IPS-20b (cell line): ENCODE results near the gene MBD1.

Experiments used
- H3K27ac ChIP-seq: one replicate; pipeline ENCODE4 v1.5.1; 2013; ENCODE audit warnings: low read length
- H3K27me3 ChIP-seq: 2 replicates; pipeline ENCODE4 v1.6.1; 2013; ENCODE audit warnings: mild to moderate bottlenecking, low read length, inconsistent platforms; ENCODE audit not compliant: insufficient read depth
- H3K36me3 ChIP-seq: 2 replicates; pipeline ENCODE4 v1.6.1; 2013; ENCODE audit warnings: low read depth, mild to moderate bottlenecking, inconsistent platforms, low read length, moderate library complexity; ENCODE audit not compliant: insufficient read depth
- H3K4me1 ChIP-seq: 2 replicates; pipeline ENCODE4 v1.6.1; 2013; ENCODE audit warnings: mild to moderate bottlenecking, control low read depth, inconsistent platforms, low read length, moderate library complexity; ENCODE audit not compliant: insufficient read depth
- H3K4me3 ChIP-seq: 2 replicates; pipeline ENCODE4 v1.5.1; 2013; ENCODE audit warnings: mild to moderate bottlenecking, low read length, inconsistent platforms
- H3K9ac ChIP-seq: 2 replicates; pipeline ENCODE4 v1.6.1; 2013; ENCODE audit warnings: low read depth, mild to moderate bottlenecking, inconsistent platforms, low read length, moderate library complexity
- H3K9me3 ChIP-seq: 2 replicates; pipeline ENCODE4 v1.6.1; 2013; ENCODE audit warnings: mild to moderate bottlenecking, low read depth, low read length, inconsistent platforms; ENCODE audit not compliant: insufficient read depth

MBD1 gene

DNA sequence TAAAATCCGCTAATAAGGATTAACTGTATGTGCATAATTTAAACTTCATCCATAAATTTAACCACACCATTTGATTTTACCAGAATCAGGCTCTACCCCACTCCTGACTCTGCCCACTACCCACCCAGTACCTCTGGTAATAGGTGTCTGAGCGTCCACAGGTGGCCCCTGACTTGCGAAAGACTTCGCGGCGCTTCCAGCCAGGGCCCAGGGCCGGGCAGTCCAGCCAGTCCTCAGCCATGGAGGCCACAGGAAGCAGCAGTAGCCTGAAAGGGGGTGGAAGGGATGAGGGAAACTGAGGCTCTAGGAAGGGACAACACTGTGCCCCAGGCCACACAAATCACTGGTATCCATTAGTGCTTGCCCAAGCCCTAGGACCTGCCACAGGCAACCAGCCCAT, 1.6 kb downstream of the MBD1 start:
- Histone ChIP-seq H3K27ac (no peak overlapping the region), H3K4me3 (peak overlapping the region; percentile 100; the same call in 1 of the 2 replicates), H3K36me3 (peaks cover 70% of the 10 kb centered on the region), H3K9me3 (no peaks in the 10 kb centered on the region), H3K4me1 (peaks cover 7% of the 10 kb centered on the region), H3K27me3 (no peaks in the 10 kb centered on the region), H3K9ac (no peak overlapping the region)

DNA sequence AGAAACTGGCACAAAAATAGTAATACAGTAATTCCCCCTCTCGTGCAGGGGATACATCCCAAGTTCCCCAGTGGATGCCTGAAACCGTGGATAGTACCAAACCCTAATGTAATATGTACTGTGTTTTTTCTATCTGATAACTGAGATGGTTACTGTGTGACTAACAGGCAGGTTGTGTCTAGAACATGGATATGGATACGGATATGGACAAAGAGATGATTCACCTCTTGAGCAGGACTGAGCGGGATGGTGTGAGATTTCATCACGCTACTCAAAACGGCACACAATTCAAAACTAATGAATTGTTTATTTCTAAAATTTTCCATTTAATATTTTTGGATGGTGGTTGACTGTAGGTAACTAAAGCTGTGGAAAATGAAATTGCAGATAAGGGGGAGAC, 3.4 kb downstream of the MBD1 start:
- no peak overlapping the region for H3K27ac ChIP-seq
- peaks cover 70% of the 10 kb centered on the region for H3K36me3 ChIP-seq
- H3K27me3 ChIP-seq: no peaks in the 10 kb centered on the region
- no peak overlapping the region for H3K4me3 ChIP-seq
- H3K4me1 ChIP-seq: peaks cover 7% of the 10 kb centered on the region
- no peak overlapping the region for H3K9ac ChIP-seq
- H3K9me3 ChIP-seq: no peaks in the 10 kb centered on the region

DNA sequence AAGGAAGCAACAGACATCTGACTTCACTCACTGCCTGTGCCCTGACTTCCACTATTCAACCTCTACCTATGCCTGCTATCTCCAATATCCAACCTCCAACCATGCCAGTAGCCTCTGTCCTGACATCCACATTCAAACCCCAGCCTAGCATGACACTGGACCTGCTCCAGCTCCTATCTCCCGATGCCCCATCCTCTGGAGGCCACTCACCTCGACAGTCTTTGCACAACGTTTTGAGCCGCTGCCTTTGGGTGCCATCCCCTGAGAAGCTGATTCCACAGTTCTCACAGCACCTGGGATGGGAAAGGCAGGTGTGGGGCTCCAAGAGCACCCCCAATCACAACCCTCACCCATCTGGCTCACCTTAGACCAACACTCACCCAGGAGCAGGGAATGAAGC, 4.9 kb downstream of the MBD1 start:
- Histone ChIP-seq H3K27ac (no peak overlapping the region), H3K4me3 (no peak overlapping the region), H3K36me3 (peaks cover 74% of the 10 kb centered on the region), H3K9ac (no peak overlapping the region), H3K27me3 (no peaks in the 10 kb centered on the region), H3K4me1 (peaks cover 7% of the 10 kb centered on the region), H3K9me3 (no peaks in the 10 kb centered on the region)

DNA sequence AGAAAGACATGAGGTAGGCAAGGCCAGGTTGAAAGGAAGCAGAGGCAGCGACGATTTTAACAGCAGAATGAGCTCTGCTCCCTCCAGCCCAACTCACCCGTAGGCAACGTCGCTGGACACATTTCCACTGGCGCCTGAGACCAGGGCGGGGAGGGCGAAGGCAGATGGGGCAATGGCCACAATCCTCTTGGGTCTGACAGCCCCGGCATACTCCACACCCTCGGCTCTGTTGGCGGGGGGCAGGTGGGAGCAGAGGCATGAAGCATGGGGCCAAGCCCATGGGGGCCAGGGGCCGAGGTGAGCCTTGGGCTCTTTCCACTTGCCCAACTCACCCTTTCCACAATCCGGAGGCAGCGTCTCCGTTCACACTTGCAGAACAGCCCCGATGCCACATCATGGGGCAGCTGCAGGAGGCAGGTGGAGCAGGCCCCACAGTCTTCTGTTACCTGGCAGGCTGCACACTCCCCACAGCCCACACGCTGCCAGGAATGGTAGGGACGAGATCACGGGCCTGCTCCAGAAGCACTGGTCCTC, 5.8 kb downstream of the MBD1 start:
- Histone ChIP-seq H3K9ac (no peak overlapping the region), H3K27ac (no peak overlapping the region), H3K27me3 (no peaks in the 10 kb centered on the region), H3K9me3 (no peaks in the 10 kb centered on the region), H3K4me3 (no peak overlapping the region), H3K4me1 (peaks cover 6% of the 10 kb centered on the region), H3K36me3 (peaks cover 83% of the 10 kb centered on the region)

DNA sequence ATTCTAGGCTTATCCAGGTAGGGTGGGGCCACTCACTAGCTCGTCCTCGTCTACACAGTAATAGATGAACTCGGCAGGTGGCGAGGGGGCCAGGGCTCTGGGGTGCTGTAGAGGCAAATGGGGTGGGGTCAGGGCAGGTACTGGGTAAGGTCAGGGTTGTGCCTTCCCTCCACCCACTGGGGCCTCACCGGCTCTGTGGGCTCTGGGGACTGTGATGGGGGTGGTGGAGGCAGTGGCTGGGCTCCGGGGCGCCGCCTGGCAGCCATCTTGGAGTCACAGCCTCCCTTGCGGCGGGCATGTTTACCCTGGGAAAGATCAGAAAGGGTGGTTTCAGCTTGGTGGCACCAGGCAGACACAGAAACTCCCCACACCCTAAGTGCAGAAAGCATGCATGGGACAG, 6.4 kb downstream of the MBD1 start:
- no peaks in the 10 kb centered on the region for H3K4me1 ChIP-seq
- H3K4me3 ChIP-seq: no peak overlapping the region
- H3K9me3 ChIP-seq: no peaks in the 10 kb centered on the region
- H3K9ac ChIP-seq: no peak overlapping the region
- no peaks in the 10 kb centered on the region for H3K27me3 ChIP-seq
- peaks cover 90% of the 10 kb centered on the region for H3K36me3 ChIP-seq
- no peak overlapping the region for H3K27ac ChIP-seq

DNA sequence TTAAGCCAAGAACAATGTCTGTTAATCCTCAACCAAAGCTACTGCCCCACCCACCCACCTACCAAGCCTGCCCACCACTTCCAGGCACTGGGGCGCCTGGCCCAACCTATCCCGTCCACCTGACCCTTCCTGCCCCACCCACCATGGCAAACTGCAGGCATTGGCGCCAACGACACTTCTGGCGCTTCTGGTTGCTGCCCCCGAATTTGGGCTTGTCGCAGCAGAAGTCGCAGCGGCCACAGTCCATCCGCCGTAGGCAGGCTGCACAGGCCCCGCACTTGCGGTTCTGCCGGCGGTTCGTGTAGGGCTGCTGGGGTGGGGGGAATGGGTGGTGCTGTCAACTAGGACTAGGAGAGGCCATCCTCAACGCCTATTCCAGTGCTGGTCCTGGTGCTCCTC, 7.3 kb downstream of the MBD1 start:
- Histone ChIP-seq H3K9me3 (no peaks in the 10 kb centered on the region), H3K27me3 (no peaks in the 10 kb centered on the region), H3K9ac (no peak overlapping the region), H3K36me3 (peaks cover 90% of the 10 kb centered on the region), H3K27ac (no peak overlapping the region), H3K4me1 (no peaks in the 10 kb centered on the region), H3K4me3 (no peak overlapping the region)

DNA sequence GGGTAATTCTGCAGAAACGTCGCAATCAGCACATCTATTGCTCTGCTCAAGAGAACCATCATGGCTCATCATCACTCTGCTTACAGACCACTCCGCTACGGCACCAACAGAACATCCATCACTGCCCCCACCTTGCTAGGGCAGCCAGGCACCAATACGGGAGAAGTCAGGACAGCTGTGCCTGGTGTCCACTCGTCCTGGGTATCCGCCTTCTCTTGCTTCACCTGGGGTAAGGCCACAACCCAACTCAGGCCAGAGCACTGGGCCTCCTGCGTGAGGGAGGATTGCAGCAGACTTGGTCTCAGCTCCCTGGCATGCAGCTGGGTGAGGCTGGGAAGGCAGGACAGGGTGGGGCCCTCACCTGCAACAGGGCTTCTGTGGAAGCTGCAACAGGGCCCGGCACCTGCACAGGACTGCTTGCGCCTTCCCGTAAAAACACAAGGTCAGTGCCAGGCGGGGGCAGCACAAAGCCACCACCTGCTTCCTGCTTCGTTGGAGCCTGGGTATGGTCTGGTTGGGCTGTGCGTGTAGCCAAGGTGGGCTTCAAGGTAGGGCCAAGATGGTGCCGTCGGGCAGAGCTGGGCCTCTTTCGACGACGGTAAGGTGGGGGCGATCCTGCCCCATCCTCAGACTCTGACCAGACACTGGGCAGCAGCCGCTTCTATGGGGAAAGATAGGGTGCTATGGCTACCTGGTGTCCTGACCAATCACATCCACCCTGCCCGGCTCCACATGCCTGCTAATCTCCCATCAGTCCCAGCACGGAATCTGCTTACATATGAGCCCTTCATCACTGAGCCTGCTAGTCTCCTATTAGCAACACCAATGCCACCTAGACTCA, 7.9 kb downstream of the MBD1 start:
- Histone ChIP-seq H3K9ac (no peak overlapping the region), H3K4me3 (no peak overlapping the region), H3K36me3 (peaks cover 89% of the 10 kb centered on the region), H3K27me3 (no peaks in the 10 kb centered on the region), H3K9me3 (no peaks in the 10 kb centered on the region), H3K4me1 (no peaks in the 10 kb centered on the region), H3K27ac (no peak overlapping the region)

DNA sequence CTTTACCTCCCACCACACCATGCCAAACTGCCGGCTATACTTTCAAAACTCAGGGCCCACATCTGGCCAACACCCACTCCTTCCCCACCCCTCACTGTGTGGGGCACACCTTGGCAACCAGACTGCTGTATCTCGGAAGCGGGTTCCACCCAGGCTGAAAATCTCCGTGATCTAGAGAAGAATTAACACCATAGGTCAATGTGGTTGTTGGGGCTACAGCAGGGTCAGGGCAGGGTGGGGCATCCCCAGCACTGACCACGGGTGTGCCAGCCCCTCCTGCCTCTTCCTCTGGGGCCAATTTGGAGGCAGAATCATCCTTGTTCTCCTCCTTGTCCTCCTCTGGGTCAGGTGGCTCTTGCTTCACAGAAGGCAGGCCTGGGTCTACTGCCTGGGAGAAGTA, 8.8 kb downstream of the MBD1 start:
- no peak overlapping the region for H3K4me3 ChIP-seq
- H3K4me1 ChIP-seq: no peaks in the 10 kb centered on the region
- no peaks in the 10 kb centered on the region for H3K9me3 ChIP-seq
- H3K27ac ChIP-seq: no peak overlapping the region
- H3K36me3 ChIP-seq: peaks cover 83% of the 10 kb centered on the region
- no peaks in the 10 kb centered on the region for H3K27me3 ChIP-seq
- no peak overlapping the region for H3K9ac ChIP-seq

DNA sequence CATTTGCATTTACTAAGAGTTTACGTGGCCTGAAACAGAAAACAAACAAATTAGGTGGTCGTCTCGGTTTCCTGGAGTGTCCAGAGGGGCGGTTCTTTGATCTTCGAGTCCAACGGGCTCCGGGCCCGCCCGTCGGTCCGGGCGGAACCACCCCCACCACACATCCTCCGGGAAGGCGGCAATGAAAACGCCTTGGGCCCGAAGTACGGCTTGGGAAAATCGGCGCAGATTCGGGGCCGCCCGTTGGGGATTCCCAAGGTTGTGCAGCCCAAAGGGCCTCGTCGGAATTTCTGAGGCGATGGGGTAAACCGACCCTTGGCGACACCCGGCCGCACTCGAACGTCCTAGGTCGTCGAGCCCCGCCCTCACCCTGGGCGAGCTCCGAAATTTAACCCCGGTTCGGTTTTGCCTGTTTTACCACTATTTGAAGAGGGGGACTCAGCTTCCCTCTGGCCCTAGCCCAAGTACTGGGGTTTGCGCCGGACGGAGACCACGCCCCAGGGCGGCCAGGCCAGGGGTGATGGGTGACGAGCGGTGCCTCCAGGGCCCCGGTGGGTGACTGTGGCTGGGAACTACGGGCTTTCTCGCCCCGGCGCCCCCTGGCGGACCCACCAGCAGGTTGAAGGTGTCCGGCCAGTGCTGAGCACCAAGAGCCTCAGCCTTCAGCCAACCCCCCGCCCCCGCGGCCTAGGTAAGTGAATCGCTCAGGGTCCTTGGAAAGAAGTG, 13.1 kb downstream of the MBD1 start:
- H3K27me3 ChIP-seq: peaks cover 13% of the 10 kb centered on the region
- no peaks in the 10 kb centered on the region for H3K9me3 ChIP-seq
- peak overlapping the region; percentile 50; the same call in 1 of the 2 replicates for H3K4me3 ChIP-seq
- H3K36me3 ChIP-seq: peaks cover 43% of the 10 kb centered on the region
- no peak overlapping the region for H3K27ac ChIP-seq
- no peaks in the 10 kb centered on the region for H3K4me1 ChIP-seq
- no peak overlapping the region for H3K9ac ChIP-seq

DNA sequence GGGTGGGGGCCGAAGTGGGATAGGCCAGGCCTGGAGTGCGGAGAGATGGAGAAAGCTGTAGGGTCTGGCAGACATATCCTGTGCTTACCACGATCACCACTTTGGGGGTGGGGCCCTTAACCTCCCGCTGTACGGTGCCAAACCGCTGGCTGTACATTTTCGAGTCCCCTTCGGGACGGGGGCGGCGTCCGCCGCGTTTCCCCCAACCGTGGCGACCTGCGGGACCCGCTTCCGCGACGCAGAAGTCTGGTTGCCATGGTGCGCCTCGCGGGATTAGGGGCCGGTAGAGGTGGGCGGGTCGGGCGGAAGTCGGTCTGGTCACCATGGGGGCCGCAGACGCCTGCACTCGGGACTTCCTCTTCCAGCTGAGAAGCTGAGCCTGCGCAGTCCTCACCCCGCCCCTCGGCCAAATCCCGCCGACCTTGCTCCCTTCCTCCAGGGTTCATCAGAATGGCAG, 15.0 kb downstream of the MBD1 start, which contains the start of gene CFAP53:
TSS of gene CFAP53 (minus strand) at position 248 of the 457 bp plus-strand sequence. CDS start at position 157, 91 bp downstream.
- Histone ChIP-seq H3K9ac (peak within 1 kb of the TSS; percentile 56), H3K27me3 (peaks cover 18% of the 10 kb centered on the region), H3K27ac (no peak within 1 kb of the TSS), H3K4me3 (peak within 1 kb of the TSS; percentile 87), H3K36me3 (peaks cover 25% of the 10 kb centered on the region), H3K9me3 (no peaks in the 10 kb centered on the region), H3K4me1 (no peaks in the 10 kb centered on the region)

DNA sequence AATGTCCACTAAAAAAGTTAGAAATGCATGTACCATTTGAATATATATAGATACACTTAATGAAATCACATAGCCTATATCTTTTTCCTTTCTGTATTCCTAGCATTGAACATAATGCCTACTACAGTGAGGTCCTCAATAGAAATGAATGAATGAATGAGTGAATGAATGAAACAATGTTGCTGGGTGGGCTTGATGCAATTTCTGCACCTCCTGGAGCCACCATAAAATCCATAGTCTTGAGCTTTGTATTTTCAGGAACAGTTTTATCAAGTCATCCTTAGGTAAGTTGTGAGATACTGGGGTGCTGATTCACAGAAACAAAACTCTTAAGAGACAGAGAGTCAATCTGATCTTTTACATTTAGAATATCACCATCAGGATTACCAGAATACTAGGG, 18.3 kb downstream of the MBD1 start:
- no peaks in the 10 kb centered on the region for H3K9me3 ChIP-seq
- no peak overlapping the region for H3K27ac ChIP-seq

More for the DNA sequence above, 18.3 kb downstream of the MBD1 start:
- H3K36me3 ChIP-seq: no peaks in the 10 kb centered on the region
- no peaks in the 10 kb centered on the region for H3K4me1 ChIP-seq
- H3K9ac ChIP-seq: no peak overlapping the region
- no peak overlapping the region for H3K4me3 ChIP-seq
- H3K27me3 ChIP-seq: peaks cover 18% of the 10 kb centered on the region
